GM13977 (cell line): ENCODE data around the gene PLD1.
"Not testable (repeated sequence)": the region's sequence is repeated elsewhere in the genome, so short reads cannot be mapped to it uniquely, and the experiment has no call there.

Experiments
- DNase-seq: peaks from one replicate; pipeline ENCODE4 v3.0.0; 2012; ENCODE audit warnings: low spot score
- in situ Hi-C: fragments of 300-500 bp; cut with MboI; formaldehyde crosslinking; loops from one replicate; pipeline ENCODE4 v1.12.0; 2022; ENCODE audit warnings: low sequenced_read_pairs, low pct_unique_long_range_greater_than_20kb, mixed read lengths, inconsistent platforms; ENCODE audit not compliant: unreplicated experiment
- TF ChIP-seq, protein P1 (sequence below): IDR thresholded peaks from 2 replicates; pipeline ENCODE4 v1.5.1; 2012; ENCODE audit warnings: mild to moderate bottlenecking, control low read depth; ENCODE audit not compliant: insufficient read depth; ENCODE audit errors: extremely low read depth, missing control alignments

PLD1 gene, protein sequence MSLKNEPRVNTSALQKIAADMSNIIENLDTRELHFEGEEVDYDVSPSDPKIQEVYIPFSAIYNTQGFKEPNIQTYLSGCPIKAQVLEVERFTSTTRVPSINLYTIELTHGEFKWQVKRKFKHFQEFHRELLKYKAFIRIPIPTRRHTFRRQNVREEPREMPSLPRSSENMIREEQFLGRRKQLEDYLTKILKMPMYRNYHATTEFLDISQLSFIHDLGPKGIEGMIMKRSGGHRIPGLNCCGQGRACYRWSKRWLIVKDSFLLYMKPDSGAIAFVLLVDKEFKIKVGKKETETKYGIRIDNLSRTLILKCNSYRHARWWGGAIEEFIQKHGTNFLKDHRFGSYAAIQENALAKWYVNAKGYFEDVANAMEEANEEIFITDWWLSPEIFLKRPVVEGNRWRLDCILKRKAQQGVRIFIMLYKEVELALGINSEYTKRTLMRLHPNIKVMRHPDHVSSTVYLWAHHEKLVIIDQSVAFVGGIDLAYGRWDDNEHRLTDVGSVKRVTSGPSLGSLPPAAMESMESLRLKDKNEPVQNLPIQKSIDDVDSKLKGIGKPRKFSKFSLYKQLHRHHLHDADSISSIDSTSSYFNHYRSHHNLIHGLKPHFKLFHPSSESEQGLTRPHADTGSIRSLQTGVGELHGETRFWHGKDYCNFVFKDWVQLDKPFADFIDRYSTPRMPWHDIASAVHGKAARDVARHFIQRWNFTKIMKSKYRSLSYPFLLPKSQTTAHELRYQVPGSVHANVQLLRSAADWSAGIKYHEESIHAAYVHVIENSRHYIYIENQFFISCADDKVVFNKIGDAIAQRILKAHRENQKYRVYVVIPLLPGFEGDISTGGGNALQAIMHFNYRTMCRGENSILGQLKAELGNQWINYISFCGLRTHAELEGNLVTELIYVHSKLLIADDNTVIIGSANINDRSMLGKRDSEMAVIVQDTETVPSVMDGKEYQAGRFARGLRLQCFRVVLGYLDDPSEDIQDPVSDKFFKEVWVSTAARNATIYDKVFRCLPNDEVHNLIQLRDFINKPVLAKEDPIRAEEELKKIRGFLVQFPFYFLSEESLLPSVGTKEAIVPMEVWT

DNA sequence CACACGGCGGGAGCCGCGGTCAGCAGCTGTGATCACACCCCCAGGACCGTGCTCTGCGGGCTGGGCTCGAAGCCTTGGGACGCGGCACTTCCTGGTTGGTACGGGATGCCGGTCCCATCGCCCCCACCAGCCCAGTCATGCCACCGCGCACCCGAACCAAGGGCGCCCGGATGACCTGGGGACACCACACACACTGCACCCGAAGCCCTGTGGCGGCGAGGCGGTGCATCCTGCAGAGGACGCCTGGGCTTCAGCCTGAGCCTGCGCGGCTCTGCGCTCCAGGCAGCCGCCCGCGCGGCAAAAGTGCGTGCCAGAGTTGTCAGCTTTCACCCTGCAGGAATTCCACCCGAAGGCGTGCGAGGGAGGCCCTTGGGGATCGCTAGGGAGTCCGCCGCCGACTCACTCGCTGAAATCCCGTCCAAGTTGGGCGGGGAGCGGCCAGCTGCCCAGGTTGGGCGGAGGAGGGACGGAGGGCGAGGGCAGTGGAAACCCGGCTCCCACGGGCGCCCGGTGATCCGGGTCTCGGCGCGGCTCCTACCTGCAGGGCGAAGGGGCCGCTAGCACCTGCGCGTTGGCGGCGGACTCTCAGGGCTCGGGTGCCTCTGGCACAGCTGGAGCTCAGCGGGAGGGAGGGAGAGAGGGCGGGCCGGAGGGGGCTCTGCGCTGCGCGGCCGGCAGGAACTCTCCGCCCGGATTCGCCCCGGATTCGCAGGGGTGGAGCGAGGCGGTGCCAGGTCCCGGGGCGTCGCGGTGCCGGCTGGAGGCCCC is at the start of gene PLD1:
PLD1 (minus strand) TSS at position 623 of the 768 bp plus-strand sequence. CDS start 72,432 bp downstream, outside the sequence.
- TF ChIP-seq, protein P1, sequence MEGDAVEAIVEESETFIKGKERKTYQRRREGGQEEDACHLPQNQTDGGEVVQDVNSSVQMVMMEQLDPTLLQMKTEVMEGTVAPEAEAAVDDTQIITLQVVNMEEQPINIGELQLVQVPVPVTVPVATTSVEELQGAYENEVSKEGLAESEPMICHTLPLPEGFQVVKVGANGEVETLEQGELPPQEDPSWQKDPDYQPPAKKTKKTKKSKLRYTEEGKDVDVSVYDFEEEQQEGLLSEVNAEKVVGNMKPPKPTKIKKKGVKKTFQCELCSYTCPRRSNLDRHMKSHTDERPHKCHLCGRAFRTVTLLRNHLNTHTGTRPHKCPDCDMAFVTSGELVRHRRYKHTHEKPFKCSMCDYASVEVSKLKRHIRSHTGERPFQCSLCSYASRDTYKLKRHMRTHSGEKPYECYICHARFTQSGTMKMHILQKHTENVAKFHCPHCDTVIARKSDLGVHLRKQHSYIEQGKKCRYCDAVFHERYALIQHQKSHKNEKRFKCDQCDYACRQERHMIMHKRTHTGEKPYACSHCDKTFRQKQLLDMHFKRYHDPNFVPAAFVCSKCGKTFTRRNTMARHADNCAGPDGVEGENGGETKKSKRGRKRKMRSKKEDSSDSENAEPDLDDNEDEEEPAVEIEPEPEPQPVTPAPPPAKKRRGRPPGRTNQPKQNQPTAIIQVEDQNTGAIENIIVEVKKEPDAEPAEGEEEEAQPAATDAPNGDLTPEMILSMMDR, result peak; percentile 15
- in situ Hi-C loops, result no loop called here
- peak; percentile 78 for DNase-seq

DNA sequence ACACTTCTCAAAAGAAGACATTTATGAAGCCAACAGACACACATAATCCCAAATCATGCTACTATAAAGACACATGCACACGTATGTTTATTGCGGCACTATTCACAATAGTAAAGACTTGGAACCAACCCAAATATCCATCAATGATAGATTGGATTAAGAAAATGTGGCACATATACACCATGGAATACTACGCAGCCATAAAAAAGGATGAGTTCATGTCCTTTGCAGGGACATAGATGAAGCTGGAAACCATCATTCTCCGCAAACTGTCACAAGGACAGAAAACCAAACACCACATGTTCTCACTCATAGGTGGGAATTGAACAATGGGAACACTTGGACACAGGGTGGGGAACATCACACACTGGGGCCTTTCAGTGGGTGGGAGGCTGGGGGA is 48.5 kb upstream of the PLD1 start:
- DNase-seq, in situ Hi-C loops: not testable (repeated sequence)

DNA sequence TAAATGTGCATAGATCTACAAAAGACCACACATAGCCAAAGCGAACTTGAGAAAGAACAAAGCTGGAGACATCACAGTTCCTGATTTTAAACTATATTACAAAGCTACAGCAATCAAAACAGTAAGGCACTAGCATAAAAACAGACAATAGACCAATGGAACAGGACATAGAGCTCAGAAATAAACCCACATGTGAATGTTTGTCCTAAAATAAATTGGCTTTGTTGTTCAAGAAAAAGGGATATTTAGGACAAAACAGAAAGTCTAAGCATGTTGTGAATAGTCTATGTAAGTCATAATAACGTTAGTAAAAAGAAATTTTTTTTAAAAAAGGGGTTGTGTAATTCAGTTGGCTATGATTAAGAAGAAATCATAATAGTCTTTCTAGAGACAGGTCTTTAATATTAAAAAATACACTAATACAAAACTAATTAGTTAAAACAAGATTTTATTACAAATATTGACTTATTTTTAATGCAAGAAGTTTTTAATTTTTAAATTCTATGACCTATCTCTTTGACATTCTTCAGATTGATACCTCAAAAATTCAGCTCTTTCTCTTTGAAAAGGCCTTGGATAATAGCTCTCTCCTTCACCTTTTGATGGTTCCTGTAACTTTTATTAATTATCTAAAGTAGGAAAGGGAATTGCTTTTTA is 44.5 kb upstream of the PLD1 start:
- DNase-seq, result no peak
- in situ Hi-C loops, result no loop called here
- TF ChIP-seq, protein P1, result no peak

DNA sequence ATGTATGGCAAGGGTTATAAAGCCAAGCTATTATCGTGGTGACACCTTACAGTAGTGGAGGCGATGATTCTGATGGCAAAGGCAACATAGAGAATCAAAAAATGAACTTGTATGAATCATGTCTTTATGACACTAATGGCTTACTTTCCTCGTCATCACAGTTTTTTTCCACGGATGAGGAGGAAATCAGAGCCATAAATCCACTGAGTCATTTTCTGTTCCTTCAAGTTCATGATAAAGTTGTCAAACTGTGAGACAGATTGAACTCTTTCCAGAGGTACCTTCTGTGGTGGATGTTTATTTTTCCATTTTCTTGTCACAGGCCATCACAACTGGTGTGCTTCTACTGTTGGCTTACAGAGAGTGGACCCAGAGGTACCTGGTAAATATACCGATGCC is 41.4 kb upstream of the PLD1 start:
- in situ Hi-C loops, result no loop called here
- TF ChIP-seq, protein P1, result no peak
- DNase-seq, result no peak

DNA sequence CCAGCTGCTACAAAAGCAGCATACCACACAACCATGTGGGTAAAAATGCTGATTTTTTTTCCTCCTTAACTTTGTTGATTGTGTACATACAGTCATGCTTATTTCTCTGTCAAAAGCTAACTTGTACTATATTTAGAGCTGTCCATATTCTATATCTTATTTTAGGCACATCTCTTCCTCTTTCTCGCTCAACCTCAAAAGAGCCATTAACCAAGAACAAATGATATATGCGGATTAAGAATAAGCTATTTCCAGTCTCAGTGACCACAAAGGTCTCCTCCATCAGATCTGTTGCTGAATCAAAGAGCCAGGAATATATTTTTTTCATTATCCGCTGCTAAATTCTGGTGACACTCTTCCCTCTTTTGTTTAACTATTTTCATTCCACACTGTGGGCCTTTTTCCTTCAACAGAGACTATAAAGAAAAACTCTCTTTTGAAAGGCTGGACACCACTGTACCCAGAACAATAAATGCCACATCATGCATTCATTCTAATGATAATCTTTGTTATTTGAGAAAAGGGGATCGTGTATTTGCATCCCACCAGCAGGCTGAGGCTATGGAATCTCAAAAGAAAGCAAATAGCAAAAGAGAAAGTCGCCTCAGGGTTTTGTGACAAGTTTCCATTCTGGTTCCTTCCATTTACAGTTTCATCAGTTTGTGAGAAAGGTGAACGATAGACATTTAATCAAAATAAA is 40.8 kb upstream of the PLD1 start:
- DNase-seq, result no peak
- in situ Hi-C loops, result no loop called here

More for the DNA sequence above, 40.8 kb upstream of the PLD1 start:
- TF ChIP-seq, protein P1, result no peak
